G401 (cell line): ENCODE results near the gene AP3M1. TPM values are rescaled to one million over a fixed set of nuclear protein-coding genes. Genes with fewer than 3 reads are reported as not detected.
A peak's percentile ranks its signal among the peaks of the same experiment; 100 is the strongest.
"Not testable (repeated sequence)": the region's sequence is repeated elsewhere in the genome, so short reads cannot be mapped to it uniquely, and the experiment has no call there.

ENCODE experiments used
- DNase-seq: peaks from one replicate; pipeline ENCODE4 v3.0.0-alpha.2; 2015; ENCODE audit warnings: low spot score
- in situ Hi-C: cut with HindIII; loops from 2 replicates; pipeline ENCODE4 v1.10.0; 2016; ENCODE audit warnings: low sequenced_read_pairs, mixed read lengths
- total RNA-seq: library from RNA; depleted of rRNA; stranded (reverse); fragments of >200 nt; shearing (Covaris generic); gene quantifications from 2 replicates; pipeline ENCODE4 v1.2.3, GENCODE V29; 2014; rRNA removed

The AP3M1 gene
- 4.0 and 10.9 TPM in 2 replicates for total RNA-seq

DNA sequence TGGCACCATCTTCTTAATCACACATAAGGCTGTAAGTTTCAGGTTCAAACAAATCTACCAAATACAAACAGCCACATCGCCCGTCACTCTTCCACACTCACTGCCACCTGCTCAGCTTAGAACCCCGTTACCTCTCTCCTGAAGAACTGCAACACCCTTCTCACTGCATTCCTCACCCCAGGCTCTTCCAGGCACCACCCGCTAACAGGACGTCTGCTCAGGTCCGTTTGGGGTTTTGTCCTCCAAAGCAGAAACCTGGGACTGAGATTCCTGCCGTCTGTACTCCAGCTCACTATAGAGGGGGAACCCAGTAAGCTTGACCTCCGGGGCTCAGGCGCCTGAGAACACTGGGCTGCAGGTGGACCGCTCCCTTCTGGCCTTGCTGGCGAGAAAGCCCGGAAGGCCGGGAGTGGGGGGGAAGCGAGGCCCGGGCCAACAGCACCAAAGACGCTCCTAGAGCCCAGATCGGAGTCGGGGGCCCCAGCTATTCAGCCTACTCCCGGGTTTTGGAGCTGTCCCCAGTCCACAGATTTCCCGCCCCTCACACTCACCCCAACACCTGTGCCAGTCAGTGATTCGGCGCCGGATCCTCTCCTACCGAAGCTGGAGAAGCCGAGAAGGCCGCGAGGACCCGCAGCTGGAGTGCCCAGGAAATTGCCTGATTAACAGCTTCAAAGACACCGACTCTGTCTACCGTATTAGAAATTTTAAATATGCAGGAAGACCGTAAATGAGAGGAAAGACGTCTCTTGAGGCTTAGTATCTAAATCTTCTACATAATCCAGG is at the start of gene AP3M1:
Gene AP3M1 (minus strand): TSS at position 625 of the 786 bp plus-strand sequence. CDS start 12,449 bp downstream, outside the sequence.
- DNase-seq: no peak
- in situ Hi-C loops: no loop called here

- in situ Hi-C loops: no loop called here
- DNase-seq: no peak
Observed at GRCh38 chr10:74199315-74199714, 48.7 kb upstream of the AP3M1 start.

DNA sequence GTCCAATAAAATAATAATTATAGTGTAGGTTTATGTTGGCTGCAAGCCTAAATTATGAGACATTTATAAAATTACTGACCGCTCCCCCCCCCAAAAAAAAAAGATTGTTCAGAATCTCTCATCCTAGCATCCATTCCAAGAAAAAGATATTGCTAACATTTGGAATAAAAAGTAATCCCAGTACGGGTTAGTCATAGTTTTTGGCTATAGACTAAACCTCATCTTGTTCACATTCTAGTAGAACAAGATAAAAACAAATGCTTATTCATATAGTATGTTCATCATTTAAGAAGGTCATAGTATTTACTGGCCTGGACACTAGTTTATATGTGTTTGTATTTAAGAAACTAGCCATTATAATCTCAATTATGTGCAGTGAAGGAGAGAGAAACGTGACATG is 44.4 kb upstream of the AP3M1 start:
- in situ Hi-C loops: no loop called here
- no peak for DNase-seq

DNA sequence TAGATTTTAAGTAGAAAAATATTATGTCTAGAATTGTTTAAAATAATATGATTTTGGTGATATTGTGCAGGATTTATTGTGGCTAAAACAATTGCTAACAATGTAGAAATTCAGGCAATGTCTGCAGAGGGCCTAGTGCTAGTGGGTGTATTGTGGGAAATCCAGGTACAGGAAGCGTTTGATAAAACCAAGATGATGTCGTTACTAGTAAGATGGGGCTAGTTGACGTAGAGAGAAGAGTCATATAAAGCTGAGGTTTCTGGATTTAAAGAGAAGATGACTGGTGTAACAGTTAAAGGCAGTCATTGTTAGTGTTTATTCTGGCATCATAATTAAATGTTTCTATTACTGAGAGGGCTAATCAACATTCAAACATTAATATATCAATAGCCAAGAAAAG is 43.9 kb upstream of the AP3M1 start:
- no peak for DNase-seq
- in situ Hi-C loops: no loop called here

DNA sequence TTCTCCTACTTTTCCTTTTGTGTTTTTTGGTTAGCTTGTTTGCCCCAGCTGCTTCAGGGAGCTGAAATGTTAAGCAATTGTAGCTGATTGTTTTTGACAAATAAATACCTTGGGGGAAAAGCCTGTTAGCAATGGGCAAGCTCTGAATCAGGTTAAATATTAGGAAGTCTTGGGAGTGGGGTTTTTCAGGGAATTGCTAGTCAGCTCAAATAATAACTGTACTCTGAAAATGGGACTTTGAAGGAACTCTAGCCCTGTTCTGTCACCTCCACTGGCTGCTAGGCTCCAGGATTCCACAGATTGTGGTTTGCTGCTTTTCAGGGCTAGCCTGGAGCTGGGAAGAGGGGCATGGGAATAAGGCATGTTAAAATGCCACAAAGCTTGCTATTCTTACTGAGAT is 39.9 kb upstream of the AP3M1 start:
- no peak for DNase-seq
- in situ Hi-C loops: no loop called here

GRCh38 chr10:74189999-74190421 is 39.4 kb upstream of the AP3M1 start:
- in situ Hi-C loops: no loop called here
- DNase-seq: no peak

DNA sequence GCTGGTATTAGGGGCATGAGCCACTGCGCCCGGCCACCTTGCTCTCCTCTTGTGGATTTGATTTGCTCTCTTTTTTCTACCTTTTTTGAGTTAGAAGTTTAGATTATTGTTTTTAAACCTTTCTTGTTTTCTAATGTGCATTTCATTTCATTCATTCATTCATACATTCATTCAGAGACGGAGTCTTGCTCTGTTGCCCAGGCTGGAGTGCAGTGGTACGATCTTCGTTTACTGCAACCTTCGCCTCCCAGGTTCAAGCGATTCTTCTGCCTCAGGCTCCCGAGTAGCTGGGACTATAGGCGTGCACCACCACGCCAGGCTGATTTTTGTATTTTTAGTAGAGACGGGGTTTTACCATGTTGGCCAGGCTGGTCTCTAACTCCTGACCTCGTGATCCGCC is 38.0 kb upstream of the AP3M1 start:
- in situ Hi-C loops, DNase-seq: not testable (repeated sequence)

- no peak for DNase-seq
- in situ Hi-C loops: no loop called here
Observed at GRCh38 chr10:74187237-74187636, 36.6 kb upstream of the AP3M1 start.

DNA sequence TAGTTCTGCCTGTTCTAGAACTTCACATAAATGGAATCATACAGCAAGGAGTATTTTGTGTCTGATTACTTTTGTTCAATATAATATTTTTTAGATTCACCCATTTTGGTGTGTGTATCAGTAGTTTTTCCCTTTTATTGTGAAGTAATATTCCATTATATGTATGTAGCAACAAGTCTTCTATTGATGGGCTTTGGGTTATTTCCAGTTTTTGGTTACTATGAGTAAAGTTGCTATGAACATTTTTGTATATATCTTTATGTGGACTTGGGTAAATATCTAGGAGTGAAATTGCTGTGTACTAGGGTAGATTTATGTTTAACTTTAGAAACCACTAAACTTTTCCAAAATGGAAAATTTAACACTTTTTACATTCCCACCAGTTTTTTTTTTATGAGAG is 36.0 kb upstream of the AP3M1 start:
- in situ Hi-C loops: no loop called here

DNA sequence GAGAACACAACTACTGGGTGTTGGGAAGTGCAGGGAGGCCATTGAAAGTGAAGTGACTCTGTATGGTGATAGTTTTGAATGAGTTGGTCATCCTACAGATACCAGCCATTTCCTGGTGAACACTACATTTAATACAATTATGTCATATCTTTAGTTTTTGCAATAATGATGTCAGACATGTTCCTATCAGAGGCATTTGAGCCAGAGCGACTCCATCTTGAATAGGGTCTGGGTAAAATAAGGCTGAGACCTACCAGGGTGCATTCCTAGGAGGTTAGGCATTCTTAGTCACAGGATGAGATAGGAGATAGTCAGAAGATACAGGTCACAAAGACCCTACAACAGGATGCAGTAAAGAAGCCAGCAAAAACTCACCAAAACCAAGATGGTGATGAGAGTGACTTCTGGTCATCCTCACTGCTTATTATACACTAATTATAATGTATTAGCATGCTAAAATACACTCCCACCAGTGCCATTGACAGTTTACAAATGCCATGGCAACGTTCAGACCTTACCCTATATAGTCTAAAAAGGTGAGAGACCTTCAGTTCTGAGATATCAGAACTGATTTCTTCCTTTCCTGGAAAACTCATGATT is 28.6 kb upstream of the AP3M1 start:
- in situ Hi-C loops: no loop called here
- no peak for DNase-seq

More for the DNA sequence above, 36.0 kb upstream of the AP3M1 start:
- DNase-seq: no peak

DNA sequence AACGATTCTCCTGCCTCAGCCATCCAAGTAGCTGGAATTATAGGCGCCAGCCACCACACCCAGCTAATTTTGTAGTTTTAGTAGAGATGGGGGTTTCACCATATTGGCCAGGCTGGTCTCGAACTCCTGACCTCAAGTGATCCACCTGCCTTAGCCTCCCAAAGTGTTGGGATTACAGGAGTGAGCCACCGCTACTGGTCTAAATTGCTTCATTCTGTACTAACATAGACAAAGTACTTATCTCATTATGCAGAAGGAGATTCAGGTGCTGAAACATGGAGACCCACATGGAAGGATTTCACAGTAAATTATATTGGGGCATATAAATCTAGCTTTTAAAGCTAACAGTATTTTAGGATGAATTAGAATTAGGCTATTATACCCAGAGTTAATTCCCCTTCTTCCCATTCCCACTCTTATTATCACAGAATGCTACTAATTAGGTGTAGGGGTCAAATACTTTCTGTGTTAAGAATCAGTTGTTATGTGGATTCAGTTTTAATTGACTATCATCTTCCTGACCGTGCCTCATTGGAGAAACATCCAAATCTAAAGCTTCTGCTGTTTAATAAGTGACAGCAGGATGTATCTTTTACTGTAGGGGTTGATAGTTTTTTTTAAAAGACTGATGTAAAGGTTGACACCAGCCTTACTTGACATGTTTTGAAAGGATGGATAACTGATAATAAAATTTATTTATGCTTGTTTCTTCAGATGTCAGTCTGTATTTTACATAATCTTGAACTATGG is 27.6 kb upstream of the AP3M1 start:
- no peak for DNase-seq
- in situ Hi-C loops: no loop called here

DNA sequence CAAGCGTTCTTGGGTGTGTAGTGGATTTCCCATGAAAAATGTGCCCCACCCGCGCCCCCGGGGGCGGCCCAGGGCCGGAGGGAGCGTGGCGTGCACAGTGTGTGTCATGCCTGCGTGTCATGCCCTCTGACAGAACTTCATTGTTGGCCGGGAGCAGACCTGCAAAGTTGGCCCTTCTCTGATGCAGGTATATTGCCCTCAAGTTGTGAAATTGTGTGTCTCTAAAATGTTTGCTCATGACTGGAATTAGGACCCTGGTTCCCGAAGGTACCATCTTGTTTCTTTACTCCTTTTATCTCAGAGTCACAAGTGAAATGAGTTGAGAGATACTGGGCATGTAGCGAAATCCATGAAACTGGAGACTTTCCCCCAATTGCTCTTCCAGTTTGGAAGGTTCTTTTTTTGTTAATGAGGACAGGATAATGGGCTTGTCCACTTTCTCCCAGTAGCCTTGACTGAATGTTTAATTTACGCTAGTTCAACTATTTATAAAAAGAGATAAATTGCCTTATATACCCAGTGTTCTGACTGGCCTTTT is 26.6 kb upstream of the AP3M1 start:
- DNase-seq: peak; percentile 53

DNA sequence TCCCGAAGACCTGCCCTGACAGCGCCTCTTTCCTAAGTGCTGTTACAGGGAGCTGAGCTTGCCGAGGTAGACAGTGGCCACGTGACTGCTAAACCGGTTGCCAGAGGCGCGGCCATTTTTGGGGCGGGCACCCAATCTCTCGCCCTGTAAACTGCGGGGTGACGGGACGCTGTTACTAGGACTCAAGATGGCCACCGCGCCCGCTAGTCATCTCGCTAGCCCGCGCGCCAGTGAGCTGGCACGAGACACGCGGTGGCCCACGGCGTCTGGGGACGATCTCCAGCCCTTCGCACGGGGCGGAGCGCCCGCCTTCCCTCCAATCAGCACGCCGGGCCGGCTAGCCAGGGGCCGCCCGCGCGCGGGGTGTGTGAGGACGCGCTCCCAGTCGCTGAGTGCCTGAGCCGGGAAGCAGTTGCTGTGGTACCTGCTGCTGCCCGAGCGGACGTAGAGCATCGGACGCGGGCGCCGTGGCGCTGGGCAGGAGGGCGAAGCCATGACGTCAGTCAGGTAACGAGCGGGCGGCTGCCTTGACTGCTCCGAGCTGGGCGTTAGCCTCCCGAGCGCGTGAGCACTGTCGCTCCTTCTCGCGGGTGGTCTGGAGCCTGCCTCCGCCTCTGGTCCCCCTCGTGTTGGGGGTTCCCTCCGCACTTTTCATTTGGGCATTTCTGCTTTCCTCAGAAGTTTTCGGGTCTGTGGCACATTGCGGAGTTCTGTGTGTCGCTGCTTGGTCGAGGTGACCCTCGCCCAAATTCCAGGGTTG is 25.9 kb upstream of the AP3M1 start:
- in situ Hi-C loops: no loop called here
- peak; percentile 97 for DNase-seq

More for the DNA sequence above, 26.6 kb upstream of the AP3M1 start:
- in situ Hi-C loops: no loop called here

GRCh38 chr10:74175510-74176379 is 25.1 kb upstream of the AP3M1 start:
- in situ Hi-C loops: no loop called here
- no peak for DNase-seq

DNA sequence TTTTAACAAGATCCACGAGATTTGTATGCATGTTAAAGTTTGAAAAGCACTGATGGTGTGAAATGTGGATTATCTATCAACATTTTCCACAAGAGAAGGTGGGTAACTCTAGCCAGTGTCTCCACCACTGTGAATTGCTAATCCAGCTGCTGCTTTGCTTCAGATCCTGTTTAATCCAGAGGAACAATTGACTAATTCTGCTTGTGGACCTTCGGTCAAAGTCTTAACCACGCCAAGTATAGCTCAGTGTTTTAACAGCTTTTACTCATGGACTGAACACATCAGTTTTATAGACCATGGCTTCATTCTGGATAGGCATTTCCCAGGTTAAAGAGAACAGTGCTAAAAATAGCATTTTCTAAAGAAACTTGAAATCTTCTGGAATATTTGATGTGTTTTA is 23.9 kb upstream of the AP3M1 start:
- in situ Hi-C loops: no loop called here

DNA sequence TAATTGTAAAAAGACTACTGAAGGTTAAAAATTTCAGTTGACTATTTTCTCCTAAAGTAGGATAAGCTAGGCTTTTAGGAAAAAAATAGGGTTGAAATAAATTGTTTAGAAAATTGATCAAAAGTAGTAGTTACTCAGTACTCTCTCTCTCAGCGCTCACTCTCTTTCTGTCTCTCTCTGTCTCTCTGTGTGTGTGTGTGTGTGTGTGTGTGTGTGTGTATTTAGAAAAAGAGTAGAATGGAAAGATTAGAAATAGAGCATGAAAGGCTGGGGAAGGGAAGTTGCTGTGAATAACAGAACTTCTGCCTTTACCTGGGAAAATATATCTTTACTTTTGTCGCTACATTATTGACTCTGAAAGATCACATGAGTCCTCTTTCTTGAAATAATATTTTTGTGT is 21.0 kb upstream of the AP3M1 start:
- in situ Hi-C loops: no loop called here

More for the DNA sequence above, 23.9 kb upstream of the AP3M1 start:
- DNase-seq: no peak

DNA sequence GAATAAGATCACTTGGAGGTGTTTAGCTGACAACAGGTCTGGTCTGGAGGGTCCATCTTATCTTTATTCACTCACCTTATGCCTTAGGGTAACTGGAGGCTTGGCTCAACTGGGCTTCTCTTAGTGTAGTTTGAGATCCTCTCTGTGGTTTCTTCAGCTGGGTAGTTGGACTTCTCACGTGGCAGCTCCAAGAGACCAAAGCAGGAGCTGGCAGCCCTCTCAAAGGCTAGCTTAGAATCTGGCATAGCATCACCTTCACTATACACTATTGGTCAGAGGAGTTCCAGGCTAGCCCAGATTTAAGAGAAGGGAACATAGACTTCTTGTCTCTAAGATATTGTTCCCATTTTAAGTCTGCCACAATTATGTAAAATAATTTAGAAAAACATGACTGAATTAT is 16.8 kb upstream of the AP3M1 start:
- no peak for DNase-seq
- in situ Hi-C loops: no loop called here

More for the DNA sequence above, 21.0 kb upstream of the AP3M1 start:
- no peak for DNase-seq

DNA sequence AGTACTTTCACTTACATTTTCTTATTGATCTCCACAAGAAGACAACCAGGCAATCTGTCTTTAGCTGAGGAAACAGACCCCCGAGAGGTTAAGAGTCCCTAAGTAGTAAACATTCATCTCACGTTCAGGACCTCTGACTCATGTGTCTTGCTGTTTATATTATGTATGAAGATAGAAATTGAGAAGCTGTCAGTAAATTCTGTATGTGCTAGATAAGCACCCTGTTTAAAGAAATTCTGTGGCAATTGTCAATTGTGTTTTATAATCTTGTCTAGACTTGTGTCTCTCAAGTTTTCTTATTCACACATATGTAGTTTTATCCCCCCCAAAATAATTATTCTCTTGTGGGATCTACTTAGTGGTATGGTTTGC is 14.9 kb upstream of the AP3M1 start:
- no peak for DNase-seq
- in situ Hi-C loops: no loop called here
